SH-SY5Y (cell line): Measurements from ENCODE around the gene GAS2L2.

Experiments used
- GATA2 ChIP-seq: IDR thresholded peaks from 2 replicates; pipeline ENCODE4 v1.6.1; 2011; ENCODE audit warnings: mild to moderate bottlenecking, low read depth, low read length
- GATA3 ChIP-seq: IDR thresholded peaks from 2 replicates; pipeline ENCODE4 v1.6.1; 2011; ENCODE audit warnings: low read depth, mild to moderate bottlenecking, low read length, moderate library complexity

The GAS2L2 gene

GRCh38 chr17:35713069-35713728 lies 39.8 kb downstream of the GAS2L2 start:
- TF ChIP-seq GATA3 (no peak), GATA2 (peak; percentile 57; the same call in 1 of the 2 replicates)

DNA sequence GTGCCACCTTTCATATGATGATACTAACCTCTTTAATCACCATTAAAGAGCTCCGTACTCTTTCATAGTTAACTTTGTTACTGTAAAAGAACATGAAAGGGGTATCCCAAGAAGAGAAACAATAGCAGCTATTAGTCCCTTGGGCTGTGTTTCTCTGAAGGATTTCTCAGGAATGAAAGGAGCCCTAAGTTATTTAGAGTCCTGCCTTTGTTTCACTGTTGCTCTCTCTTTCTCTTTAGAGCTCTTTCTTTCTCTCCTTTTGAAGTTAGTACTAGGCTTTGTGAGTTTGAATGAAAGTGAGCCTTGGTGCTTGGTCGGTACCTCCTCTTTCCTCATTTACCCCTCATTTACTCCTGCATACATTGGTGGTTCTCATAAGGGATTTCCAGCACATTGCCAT lies 42.1 kb downstream of the GAS2L2 start:
- TF ChIP-seq GATA2 (no peak), GATA3 (no peak)

DNA sequence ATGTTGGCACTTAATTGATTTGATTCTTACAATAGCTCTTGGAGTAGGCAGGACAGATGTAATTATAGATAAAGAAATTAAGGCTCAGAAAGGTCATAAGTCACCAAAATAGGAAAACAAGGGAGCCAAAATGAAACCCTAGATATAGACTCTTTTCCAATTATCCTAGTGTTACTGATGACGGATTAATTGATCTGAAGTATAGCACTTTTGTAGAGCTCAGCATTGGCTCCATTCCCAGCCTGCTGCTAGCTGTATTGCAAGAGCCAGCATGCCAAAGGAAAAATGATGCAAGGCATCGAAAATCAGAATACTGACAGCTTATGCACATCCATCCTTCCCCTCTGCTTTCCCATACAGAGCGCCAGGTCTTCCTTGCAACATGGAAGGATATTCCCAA lies 43.2 kb downstream of the GAS2L2 start:
- TF ChIP-seq GATA2 (no peak), GATA3 (no peak)

- TF ChIP-seq GATA3 (no peak), GATA2 (no peak)
Observed at GRCh38 chr17:35708951-35709350, 44.1 kb downstream of the GAS2L2 start.

- no peak for TF ChIP-seq GATA2
- no peak for TF ChIP-seq GATA3
Observed at GRCh38 chr17:35708149-35708548, 44.9 kb downstream of the GAS2L2 start.

DNA sequence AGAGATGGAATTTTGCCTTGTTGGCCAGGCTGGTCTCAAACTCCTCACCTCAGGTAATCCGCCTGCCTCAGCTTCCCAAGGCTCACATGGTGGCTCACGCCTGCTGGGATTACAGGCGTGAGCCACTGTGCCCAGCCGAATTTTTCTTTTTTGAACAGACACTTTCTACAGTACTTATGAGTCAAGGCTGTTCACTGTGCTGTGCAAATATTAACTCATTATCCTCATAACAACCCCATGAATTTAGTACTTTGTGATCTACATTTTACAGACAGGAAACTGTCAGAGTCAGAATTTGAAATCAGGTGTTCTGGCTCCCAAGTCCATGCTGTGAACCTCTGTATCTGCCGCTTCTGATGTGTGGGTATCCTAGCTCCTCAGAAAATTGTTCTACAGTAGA lies 47.3 kb downstream of the GAS2L2 start:
- TF ChIP-seq GATA3 (no peak), GATA2 (no peak)

GRCh38 chr17:35705230-35705629 lies 47.8 kb downstream of the GAS2L2 start:
- TF ChIP-seq GATA2: no peak
- TF ChIP-seq GATA3: no peak

DNA sequence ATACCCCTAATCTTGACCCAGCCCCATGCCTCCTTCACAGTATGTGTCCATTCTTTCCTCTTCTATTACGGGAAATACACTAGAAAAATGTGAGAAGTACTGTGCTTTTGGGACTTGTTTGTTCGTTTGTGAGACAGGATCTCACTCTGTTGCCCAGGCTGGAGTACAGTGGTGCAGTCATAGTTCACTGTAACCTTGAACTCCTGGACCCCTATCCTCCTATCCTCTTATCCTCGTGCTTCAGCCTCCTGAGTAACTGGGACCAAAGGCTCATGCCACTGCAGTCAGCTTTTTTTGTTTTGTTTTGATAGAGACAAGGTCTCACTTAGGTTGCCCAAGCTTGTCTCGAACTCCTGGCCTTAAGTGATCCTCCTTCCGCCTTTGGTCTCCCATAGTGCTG lies 51.5 kb downstream of the GAS2L2 start:
- TF ChIP-seq GATA3 (no peak), GATA2 (no peak)

DNA sequence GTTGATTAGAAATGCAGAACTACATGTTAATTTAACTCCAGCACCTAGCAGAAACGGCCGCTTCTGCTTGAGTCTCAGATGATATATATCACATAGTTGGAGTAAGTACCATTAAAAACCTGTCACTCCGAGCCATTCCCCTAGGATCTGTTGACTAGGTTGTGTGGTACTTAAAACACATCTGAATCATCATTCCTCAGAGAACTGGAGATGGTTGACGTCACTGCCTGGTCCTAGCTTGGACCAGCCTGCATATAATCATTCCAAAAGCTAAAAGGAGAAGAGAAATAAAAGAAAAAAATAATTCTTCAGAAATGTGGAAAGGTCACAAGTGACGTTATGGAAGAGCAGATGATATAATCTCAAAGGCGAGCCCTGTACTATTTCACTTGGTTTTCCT lies 52.9 kb downstream of the GAS2L2 start:
- TF ChIP-seq GATA3: no peak
- no peak for TF ChIP-seq GATA2

- TF ChIP-seq GATA2 (no peak), GATA3 (no peak)
Observed at GRCh38 chr17:35698800-35699199, 54.2 kb downstream of the GAS2L2 start.

GRCh38 chr17:35695613-35696012 lies 57.4 kb downstream of the GAS2L2 start:
- TF ChIP-seq GATA3: no peak
- no peak for TF ChIP-seq GATA2

DNA sequence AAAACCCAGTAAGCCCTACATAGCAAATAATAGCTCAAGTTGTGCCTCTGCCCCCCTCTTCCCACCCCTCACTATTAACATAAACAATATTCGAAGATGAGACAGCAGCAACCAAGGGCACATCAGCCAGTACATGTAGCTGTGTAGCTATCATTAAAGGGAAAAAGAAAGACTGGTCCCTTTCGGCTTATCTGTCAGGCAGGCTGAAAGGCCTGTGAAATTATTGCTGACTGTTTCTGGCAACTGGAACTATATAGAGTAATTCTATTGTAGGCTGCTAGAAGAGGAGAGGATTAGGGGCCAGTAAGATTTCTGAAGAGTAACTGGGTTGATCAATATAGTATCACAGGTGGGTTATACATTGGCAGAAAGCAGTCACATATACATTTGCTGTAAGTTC lies 58.1 kb downstream of the GAS2L2 start:
- TF ChIP-seq GATA3: no peak
- TF ChIP-seq GATA2: no peak
